Myocyte (in vitro differentiated cells): ENCODE data around the gene RNF225. TPM values are rescaled to one million over a fixed set of nuclear protein-coding genes. Genes with fewer than 3 reads are reported as not detected.
"Not testable (repeated sequence)": the region's sequence is repeated elsewhere in the genome, so short reads cannot be mapped to it uniquely, and the experiment has no call there.

Experiments used
- DNase-seq: peaks from one replicate; pipeline ENCODE4 v3.0.0-alpha.2; 2012; ENCODE audit warnings: low read depth
- total RNA-seq: library from RNA; depleted of rRNA; stranded (reverse); fragments of >200 nt; gene quantifications from 2 replicates; pipeline ENCODE4 v1.2.3, GENCODE V29; 2014

The RNF225 gene
- total RNA-seq, 1 donor from 2014 or later, result not detected

- peak; percentile 59 for DNase-seq
These were observed 33.6 kb upstream of the RNF225 start for GRCh38 chr19:58361900-58362271.

GRCh38 chr19:58362272-58362994 is 33.0 kb upstream of the RNF225 start, which contains the start of gene ZNF497:
TSS of gene ZNF497 (minus strand) at chr19:58362751. CDS start at chr19:58357635, 5,116 bp downstream.
- peak; percentile 96 for DNase-seq

GRCh38 chr19:58364146-58364545 is 31.3 kb upstream of the RNF225 start:
- DNase-seq, result no peak

- no peak for DNase-seq
These were observed 28.6 kb upstream of the RNF225 start for GRCh38 chr19:58366585-58367430.

GRCh38 chr19:58367698-58368454 is 27.6 kb upstream of the RNF225 start:
- DNase-seq, result no peak

GRCh38 chr19:58368561-58369360 is 26.7 kb upstream of the RNF225 start:
- DNase-seq, result no peak

- DNase-seq, result no peak
These were observed 22.9 kb upstream of the RNF225 start for GRCh38 chr19:58372311-58373133.

- no peak for DNase-seq
These were observed 21.3 kb upstream of the RNF225 start for GRCh38 chr19:58374200-58374599.

- DNase-seq, result not testable (repeated sequence)
These were observed 18.7 kb upstream of the RNF225 start for GRCh38 chr19:58376724-58377123.

- no peak for DNase-seq
These were observed 16.2 kb upstream of the RNF225 start for GRCh38 chr19:58379246-58379645.

GRCh38 chr19:58380037-58380661 is 15.3 kb upstream of the RNF225 start:
- DNase-seq, result no peak

- DNase-seq, result peak; percentile 100
These were observed 14.6 kb upstream of the RNF225 start, which contains the start of gene ZNF837 for GRCh38 chr19:58380662-58381459. TSS of gene ZNF837 (minus strand) at chr19:58381030. CDS start at chr19:58369332, 11,698 bp downstream.

- no peak for DNase-seq
These were observed 13.8 kb upstream of the RNF225 start for GRCh38 chr19:58381460-58382212.

- no peak for DNase-seq
These were observed 12.4 kb upstream of the RNF225 start for GRCh38 chr19:58382997-58383603.

- DNase-seq, result no peak
These were observed 10.1 kb upstream of the RNF225 start for GRCh38 chr19:58385313-58385890.

GRCh38 chr19:58385891-58386575 is 9.4 kb upstream of the RNF225 start:
- no peak for DNase-seq
